IPS-15b (cell line): ENCODE measurements around the gene CPA3.

Experiments
- H3K27me3 ChIP-seq: one replicate; pipeline ENCODE4 v1.6.1; 2013; ENCODE audit warnings: low read length; ENCODE audit not compliant: control insufficient read depth, insufficient read depth
- H3K36me3 ChIP-seq: one replicate; pipeline ENCODE4 v1.6.1; 2013; ENCODE audit warnings: low read length; ENCODE audit not compliant: control insufficient read depth, insufficient read depth
- H3K4me1 ChIP-seq: one replicate; pipeline ENCODE4 v1.6.1; 2013; ENCODE audit warnings: mild to moderate bottlenecking, low read length; ENCODE audit not compliant: control insufficient read depth, insufficient read depth
- H3K4me3 ChIP-seq: one replicate; pipeline ENCODE4 v1.5.1; 2013; ENCODE audit warnings: low read depth, low read length
- H3K9ac ChIP-seq: one replicate; pipeline ENCODE4 v1.6.1; 2013; ENCODE audit warnings: low read depth, mild to moderate bottlenecking, low read length
- H3K9me3 ChIP-seq: one replicate; pipeline ENCODE4 v1.6.1; 2013; ENCODE audit warnings: mild to moderate bottlenecking, low read length; ENCODE audit not compliant: control insufficient read depth, insufficient read depth

Gene CPA3

GRCh38 chr3:148863814-148864213, 1.3 kb upstream of the CPA3 start:
- Histone ChIP-seq H3K4me1 (no peaks in the 10 kb centered on the region), H3K27me3 (no peaks in the 10 kb centered on the region), H3K4me3 (no peak overlapping the region), H3K9ac (no peak overlapping the region), H3K9me3 (no peaks in the 10 kb centered on the region), H3K36me3 (no peaks in the 10 kb centered on the region)

- no peak overlapping the region for H3K9ac ChIP-seq
- H3K4me1 ChIP-seq = no peaks in the 10 kb centered on the region
- no peaks in the 10 kb centered on the region for H3K9me3 ChIP-seq
- no peak overlapping the region for H3K4me3 ChIP-seq
- no peaks in the 10 kb centered on the region for H3K36me3 ChIP-seq
- H3K27me3 ChIP-seq = no peaks in the 10 kb centered on the region
Measured at GRCh38 chr3:148866261-148866660, 1.2 kb downstream of the CPA3 start.

DNA sequence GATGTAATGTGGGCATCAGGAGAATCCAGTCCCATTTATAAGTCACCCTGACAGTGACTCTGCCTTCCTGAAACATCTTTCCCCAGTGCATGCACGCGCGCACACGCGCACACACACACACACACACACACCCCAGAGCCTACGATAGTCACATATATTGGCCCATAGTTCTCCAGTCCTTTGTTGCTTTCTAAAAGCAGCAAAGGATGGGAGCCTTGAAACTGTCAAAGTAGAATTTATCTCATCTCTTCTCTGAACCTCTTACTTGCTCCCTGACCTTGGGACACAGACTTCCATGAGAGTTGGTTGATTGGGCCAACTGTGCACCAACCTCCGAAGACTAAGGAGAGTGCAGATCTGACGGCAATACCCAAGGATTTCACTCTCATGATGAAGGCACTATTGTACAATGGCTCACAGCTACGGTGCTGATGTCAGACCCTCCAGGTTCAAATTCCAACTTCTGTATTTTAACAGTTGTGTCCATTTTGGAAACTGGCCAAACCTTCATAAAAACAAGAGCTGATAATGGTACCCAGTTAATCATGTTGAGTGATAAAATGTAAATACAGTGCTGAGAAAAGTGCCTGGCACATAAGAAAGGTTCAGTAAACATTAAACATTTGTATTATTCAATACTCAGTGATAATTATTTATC, 8.3 kb downstream of the CPA3 start:
- no peaks in the 10 kb centered on the region for H3K4me1 ChIP-seq
- H3K36me3 ChIP-seq = no peaks in the 10 kb centered on the region
- H3K27me3 ChIP-seq = no peaks in the 10 kb centered on the region
- no peak overlapping the region for H3K4me3 ChIP-seq
- no peaks in the 10 kb centered on the region for H3K9me3 ChIP-seq
- no peak overlapping the region for H3K9ac ChIP-seq

DNA sequence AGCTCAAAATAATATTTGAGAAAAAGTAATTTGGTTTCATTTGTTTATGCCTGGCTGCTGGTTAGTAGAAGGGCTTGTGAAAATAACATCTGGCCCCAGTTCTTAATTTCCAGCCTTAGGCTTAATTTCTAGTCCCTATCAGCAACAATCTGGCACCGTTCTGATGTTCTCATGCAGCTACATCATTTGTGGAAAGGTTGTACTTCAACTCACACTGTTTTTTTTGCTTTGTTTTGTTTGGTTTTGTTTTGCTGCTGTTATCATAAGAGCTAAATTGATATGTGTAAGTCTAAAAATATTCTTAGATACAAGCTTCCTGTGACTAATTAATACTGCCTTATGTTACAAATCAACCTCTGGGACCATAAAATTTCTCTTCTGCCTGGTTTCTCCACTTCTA, 8.9 kb downstream of the CPA3 start:
- Histone ChIP-seq H3K27me3 (no peaks in the 10 kb centered on the region), H3K9me3 (no peaks in the 10 kb centered on the region), H3K9ac (no peak overlapping the region), H3K4me3 (no peak overlapping the region), H3K4me1 (no peaks in the 10 kb centered on the region), H3K36me3 (no peaks in the 10 kb centered on the region)

DNA sequence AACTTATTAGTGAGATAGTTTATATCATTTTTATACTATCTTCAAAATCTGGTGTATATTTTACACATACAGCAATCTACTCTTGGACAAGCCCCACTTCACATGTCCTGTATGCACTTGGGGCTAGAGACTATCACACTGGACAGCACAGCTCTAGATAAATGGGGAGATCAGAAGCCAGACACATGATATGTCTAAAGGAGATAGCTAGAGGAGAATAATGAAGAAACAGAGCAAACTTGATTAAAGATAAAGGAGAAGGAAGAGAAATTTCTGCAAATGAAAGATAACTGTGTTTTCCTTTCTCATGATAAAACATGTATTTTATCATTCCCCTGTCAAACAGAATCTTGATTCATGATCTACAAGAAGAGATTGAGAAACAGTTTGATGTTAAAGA, 13.0 kb downstream of the CPA3 start:
- H3K4me3 ChIP-seq = no peak overlapping the region
- no peaks in the 10 kb centered on the region for H3K36me3 ChIP-seq
- H3K27me3 ChIP-seq = no peaks in the 10 kb centered on the region
- H3K4me1 ChIP-seq = no peaks in the 10 kb centered on the region
- no peaks in the 10 kb centered on the region for H3K9me3 ChIP-seq
- no peak overlapping the region for H3K9ac ChIP-seq

- no peaks in the 10 kb centered on the region for H3K27me3 ChIP-seq
- no peak overlapping the region for H3K9ac ChIP-seq
- H3K36me3 ChIP-seq = no peaks in the 10 kb centered on the region
- no peaks in the 10 kb centered on the region for H3K9me3 ChIP-seq
- H3K4me3 ChIP-seq = no peak overlapping the region
- no peaks in the 10 kb centered on the region for H3K4me1 ChIP-seq
Measured at GRCh38 chr3:148879256-148879655, 14.2 kb downstream of the CPA3 start.

- H3K36me3 ChIP-seq = no peaks in the 10 kb centered on the region
- no peaks in the 10 kb centered on the region for H3K27me3 ChIP-seq
- no peak overlapping the region for H3K4me3 ChIP-seq
- H3K9me3 ChIP-seq = no peaks in the 10 kb centered on the region
- H3K9ac ChIP-seq = no peak overlapping the region
- H3K4me1 ChIP-seq = no peaks in the 10 kb centered on the region
Measured at GRCh38 chr3:148880681-148881080, 15.6 kb downstream of the CPA3 start.

GRCh38 chr3:148881286-148881685, 16.2 kb downstream of the CPA3 start:
- H3K4me1 ChIP-seq = no peaks in the 10 kb centered on the region
- H3K9ac ChIP-seq = no peak overlapping the region
- no peak overlapping the region for H3K4me3 ChIP-seq
- no peaks in the 10 kb centered on the region for H3K36me3 ChIP-seq
- H3K9me3 ChIP-seq = no peaks in the 10 kb centered on the region
- H3K27me3 ChIP-seq = no peaks in the 10 kb centered on the region

- Histone ChIP-seq H3K9ac (no peak overlapping the region), H3K36me3 (no peaks in the 10 kb centered on the region), H3K4me1 (no peaks in the 10 kb centered on the region), H3K4me3 (no peak overlapping the region), H3K9me3 (no peaks in the 10 kb centered on the region), H3K27me3 (no peaks in the 10 kb centered on the region)
Measured at GRCh38 chr3:148882288-148882687, 17.2 kb downstream of the CPA3 start.

DNA sequence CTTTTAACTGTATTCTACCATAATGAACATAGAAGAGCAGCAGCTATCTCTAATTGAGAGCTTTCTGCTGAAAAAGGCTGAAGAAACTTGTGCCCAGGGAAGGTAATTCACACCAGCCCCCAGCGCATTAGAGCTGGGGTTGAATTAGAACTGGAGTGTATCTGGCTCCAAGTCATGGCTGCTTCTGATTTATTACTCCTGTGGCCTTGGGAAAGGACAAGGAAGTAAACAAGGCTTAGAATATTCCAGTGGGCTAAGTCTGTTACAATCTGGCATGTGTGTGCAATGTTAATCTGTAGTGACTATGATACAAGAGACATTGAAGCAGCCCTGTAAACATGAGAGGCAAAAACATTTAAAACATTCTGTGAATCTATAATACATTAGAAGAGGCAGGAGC, 18.1 kb downstream of the CPA3 start:
- H3K36me3 ChIP-seq = no peaks in the 10 kb centered on the region
- H3K9ac ChIP-seq = no peak overlapping the region
- H3K4me1 ChIP-seq = no peaks in the 10 kb centered on the region
- H3K27me3 ChIP-seq = no peaks in the 10 kb centered on the region
- no peak overlapping the region for H3K4me3 ChIP-seq
- no peaks in the 10 kb centered on the region for H3K9me3 ChIP-seq

- no peaks in the 10 kb centered on the region for H3K36me3 ChIP-seq
- no peak overlapping the region for H3K9ac ChIP-seq
- no peak overlapping the region for H3K4me3 ChIP-seq
- H3K4me1 ChIP-seq = no peaks in the 10 kb centered on the region
- no peaks in the 10 kb centered on the region for H3K9me3 ChIP-seq
- H3K27me3 ChIP-seq = no peaks in the 10 kb centered on the region
Measured at GRCh38 chr3:148884261-148884660, 19.2 kb downstream of the CPA3 start.

DNA sequence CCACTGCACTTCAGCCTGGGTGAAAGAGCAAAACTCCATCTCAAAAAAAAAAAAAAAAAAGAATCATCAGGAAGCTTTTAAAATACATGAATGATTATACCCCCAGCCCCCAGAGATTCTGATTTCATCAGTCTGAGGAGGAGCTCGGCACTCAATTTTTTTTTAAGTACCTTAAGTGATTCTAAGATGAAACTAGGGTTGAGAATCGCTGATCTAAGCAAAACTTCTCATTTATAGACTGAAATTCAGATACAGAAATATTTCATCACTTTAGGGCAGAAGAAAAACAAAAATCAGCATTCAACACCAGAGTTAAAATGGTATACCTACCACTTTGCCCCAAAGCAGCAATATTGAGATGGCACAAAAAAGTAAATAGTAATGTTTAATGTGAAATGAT, 24.7 kb downstream of the CPA3 start:
- Histone ChIP-seq H3K36me3 (no peaks in the 10 kb centered on the region), H3K9me3 (no peaks in the 10 kb centered on the region), H3K9ac (no peak overlapping the region), H3K4me3 (no peak overlapping the region), H3K27me3 (no peaks in the 10 kb centered on the region), H3K4me1 (no peaks in the 10 kb centered on the region)
